Right lobe of liver (tissue), 6 donors: ENCODE measurements around the gene RUSC2. TPM values are rescaled to one million over a fixed set of nuclear protein-coding genes. Genes with fewer than 3 reads are reported as not detected.

Source experiments
- ATAC-seq, 4 donors: fragments of 200-7000 bp; cut with Tn5 transposase; one replicate each; pipeline ENCODE4 v1.9.1; 2020; ENCODE audit warnings: mild to moderate bottlenecking in 4 of 4, moderate library complexity in 4 of 4
- DNase-seq, 3 donors: peaks; one replicate each; pipeline ENCODE4 v3.0.0-alpha.2; 2020
- H3K27ac ChIP-seq, 3 donors: fragments of 200-600 bp; one replicate each; pipeline ENCODE4 v1.8.0; 2022
- H3K27me3 ChIP-seq, 2 donors: fragments of 200-600 bp; one replicate each; pipeline ENCODE4 v1.8.0; 2022
- H3K36me3 ChIP-seq, 4 donors: fragments of 200-600 bp; sonication (generic) in 1 of 4; one replicate each; pipeline versions ENCODE4 v1.5.1 to v1.8.0; 2017 to 2022; ENCODE audit warnings: control low read depth in 1 of 4
- H3K4me1 ChIP-seq, 4 donors: fragments of 200-600 bp; sonication (generic) in 1 of 4; one replicate each; pipeline versions ENCODE4 v1.5.1 to v1.8.0; 2017 to 2022; ENCODE audit warnings: control low read depth in 1 of 4
- H3K4me3 ChIP-seq, 3 donors: fragments of 200-600 bp; one replicate each; pipeline ENCODE4 v1.8.0; 2022
- H3K9me3 ChIP-seq, 4 donors: fragments of 200-600 bp; sonication (generic) in 1 of 4; one replicate each; pipeline versions ENCODE4 v1.5.1 to v1.8.0; 2017 to 2022; ENCODE audit warnings: control low read depth in 1 of 4
- POLR2A ChIP-seq: fragments of 450-650 bp; IDR thresholded peaks from one replicate; pipeline ENCODE4 v1.6.1; 2017; ENCODE audit warnings: antibody characterized with exemption, mild to moderate bottlenecking
- WGBS: methylation state at CpG from one replicate; pipeline ENCODE4 v1.1.6; 2018; ENCODE audit warnings: low coverage, low lambda C conversion rate; ENCODE audit not compliant: insufficient coverage; ENCODE audit errors: missing lambda C conversion rate; 5-methylcytosine and 5-hydroxymethylcytosine counted together
- intact Hi-C, 2 donors: fragments of 100-400 bp; cut with DNase I; formaldehyde crosslinking; loops; one replicate each; pipeline versions ENCODE4 v1.11.2 to v1.14.1; 2022
- total RNA-seq, 6 experiments: library from RNA; depleted of rRNA in 2 of 6; stranded (reverse); fragments of >200 nt in 2 of 6; fragmentation: NEBNext Ultra II Directional in 3 of 6; extraction: Animal tissue kit (Norgen Biotek cat#: 25700) in 3 of 6; gene quantifications; one replicate each; pipeline versions ENCODE4 v1.1.0 to v1.2.4, GENCODE V29; 2016 to 2023
- TF ChIP-seq, protein P1 (sequence below), 4 donors: fragments of 200-600 bp in 3 of 4; fragments of 450-650 bp in 1 of 4; IDR thresholded peaks; one replicate each; pipeline versions ENCODE4 v1.5.1 to v1.8.0; 2016 to 2022; ENCODE audit warnings: antibody characterized with exemption in 4 of 4, mild to moderate bottlenecking in 2 of 4
- donor health status: DM: no; HTN: yes; CAD: no.
- donor health status: DM: no; HTN: no; CAD: no.
- donor health status: DM: no; HTN: no; CAD: no.
- donor health status: DM: no; HTN: yes; CAD: no.
- donor health status: DM: no; HTN: yes; CAD: no.

RUSC2 gene
- total RNA-seq, 6 experiments from 2014 or later, result 6.0 to 12.9 (median 9.1) TPM

DNA sequence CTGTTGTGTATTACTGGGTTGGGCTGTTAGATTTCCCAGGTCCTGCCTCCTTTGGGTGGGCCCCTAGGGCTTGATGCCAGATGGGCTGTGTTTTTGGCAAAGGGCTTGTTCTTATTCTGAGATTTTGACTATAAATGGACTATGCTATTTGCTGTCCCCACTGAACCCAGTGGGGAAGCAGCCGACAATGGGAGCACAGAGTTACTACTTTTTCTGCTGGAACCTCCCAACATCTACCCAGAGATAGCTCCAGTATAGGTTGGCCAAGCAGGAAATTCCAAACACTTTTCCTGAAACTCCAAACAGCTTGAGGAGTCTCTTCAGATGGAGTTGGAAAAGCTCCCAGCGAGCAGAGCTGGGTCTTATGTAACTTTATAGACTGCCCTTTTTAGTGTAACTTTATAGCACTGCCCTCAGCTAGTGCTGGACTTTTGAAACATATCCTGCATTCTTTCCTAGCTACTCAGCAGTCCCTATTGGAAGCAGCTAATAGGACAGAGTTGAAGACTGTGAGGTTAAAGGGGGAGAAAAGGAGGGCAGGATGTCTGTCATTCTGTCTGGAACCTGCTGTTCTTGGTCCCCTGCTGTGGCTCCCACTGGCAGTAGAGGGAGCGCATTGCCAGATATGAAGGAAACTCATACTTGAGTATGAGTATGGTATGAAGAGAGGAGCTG is 21.0 kb downstream of the RUSC2 start:
- TF ChIP-seq, protein P1, sequence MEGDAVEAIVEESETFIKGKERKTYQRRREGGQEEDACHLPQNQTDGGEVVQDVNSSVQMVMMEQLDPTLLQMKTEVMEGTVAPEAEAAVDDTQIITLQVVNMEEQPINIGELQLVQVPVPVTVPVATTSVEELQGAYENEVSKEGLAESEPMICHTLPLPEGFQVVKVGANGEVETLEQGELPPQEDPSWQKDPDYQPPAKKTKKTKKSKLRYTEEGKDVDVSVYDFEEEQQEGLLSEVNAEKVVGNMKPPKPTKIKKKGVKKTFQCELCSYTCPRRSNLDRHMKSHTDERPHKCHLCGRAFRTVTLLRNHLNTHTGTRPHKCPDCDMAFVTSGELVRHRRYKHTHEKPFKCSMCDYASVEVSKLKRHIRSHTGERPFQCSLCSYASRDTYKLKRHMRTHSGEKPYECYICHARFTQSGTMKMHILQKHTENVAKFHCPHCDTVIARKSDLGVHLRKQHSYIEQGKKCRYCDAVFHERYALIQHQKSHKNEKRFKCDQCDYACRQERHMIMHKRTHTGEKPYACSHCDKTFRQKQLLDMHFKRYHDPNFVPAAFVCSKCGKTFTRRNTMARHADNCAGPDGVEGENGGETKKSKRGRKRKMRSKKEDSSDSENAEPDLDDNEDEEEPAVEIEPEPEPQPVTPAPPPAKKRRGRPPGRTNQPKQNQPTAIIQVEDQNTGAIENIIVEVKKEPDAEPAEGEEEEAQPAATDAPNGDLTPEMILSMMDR (IDR thresholded peaks at IDR 0.05), result peak; percentile 7 to 25 (median 22)
- TF ChIP-seq POLR2A, result peak; percentile 37
- Histone ChIP-seq H3K4me3 (no peak overlapping the region), H3K9me3 (no peaks in the 10 kb centered on the region), H3K27ac (peak overlapping the region; percentile 31 to 77 (median 70)), H3K36me3 (no peaks in the 10 kb centered on the region), H3K27me3 (no peaks in the 10 kb centered on the region), H3K4me1 (peaks cover 0 to 21% (median 12%) of the 10 kb centered on the region in 4 donors)
- WGBS, result 0% methylated on average over 3 of the region's 3 CpGs
- intact Hi-C loops, result no loop called here
- ATAC-seq (peak; percentile 95 to 98 (median 97)), DNase-seq (peak in 2 of 3 donors; percentile 61 to 74)

DNA sequence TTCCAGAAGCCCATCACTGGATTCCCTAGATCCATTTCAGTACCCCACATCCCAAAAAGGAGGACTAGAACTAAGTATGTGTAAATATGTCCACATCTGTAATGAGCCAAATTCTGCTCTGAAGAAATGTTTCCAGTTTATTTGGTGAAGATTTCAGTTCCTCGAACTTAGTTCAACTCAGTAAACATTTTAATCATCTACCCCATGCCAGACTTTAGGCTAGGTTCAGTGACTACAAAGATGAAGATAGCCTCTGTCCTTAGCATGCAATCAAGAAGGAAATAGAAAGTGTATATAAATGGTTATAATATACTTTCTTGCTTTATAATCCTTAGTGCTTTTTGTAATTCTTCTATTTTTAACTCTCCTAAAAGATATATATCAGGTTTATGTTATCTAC is 21.5 kb downstream of the RUSC2 start:
- Histone ChIP-seq H3K36me3 (no peaks in the 10 kb centered on the region), H3K27ac (peak overlapping the region; percentile 31 to 77 (median 70))

DNA sequence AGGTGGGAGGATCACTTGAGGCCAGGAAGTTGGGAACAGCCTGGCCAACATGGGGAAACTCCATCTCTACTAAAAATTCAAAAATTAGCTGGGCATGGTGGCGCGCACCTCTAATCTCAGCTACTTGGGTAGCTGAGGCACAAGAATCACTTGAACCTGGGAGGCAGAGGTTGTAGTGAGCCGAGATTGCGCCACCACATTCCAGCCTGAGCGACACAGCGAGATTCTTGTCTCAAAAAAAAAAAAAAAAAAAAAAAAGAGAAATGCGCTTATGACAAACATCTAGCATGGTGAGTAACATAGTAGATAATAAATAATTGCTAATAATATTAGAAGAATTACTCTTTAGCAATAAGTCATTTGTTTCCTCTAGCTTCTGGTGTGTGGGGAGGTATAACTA is 25.9 kb downstream of the RUSC2 start:
- no peak for ATAC-seq
- H3K4me3 ChIP-seq, result no peak overlapping the region
- no peaks in the 10 kb centered on the region for H3K36me3 ChIP-seq
- H3K27ac ChIP-seq, result no peak overlapping the region
- H3K4me1 ChIP-seq, result peaks cover 0 to 42% (median 27%) of the 10 kb centered on the region in 4 donors
- no peaks in the 10 kb centered on the region for H3K27me3 ChIP-seq
- no peak for DNase-seq
- no peaks in the 10 kb centered on the region for H3K9me3 ChIP-seq
- TF ChIP-seq POLR2A, result no peak
- TF ChIP-seq, protein P1 (IDR thresholded peaks at IDR 0.05), result no peak
- 80% methylated on average over 3 of the region's 7 CpGs for WGBS
- intact Hi-C loops, result no loop called here

More for the DNA sequence above, 21.5 kb downstream of the RUSC2 start:
- H3K27me3 ChIP-seq, result no peaks in the 10 kb centered on the region
- ATAC-seq (peak; percentile 3 to 41 (median 29)), DNase-seq (no peak)
- intact Hi-C loops, result no loop called here
- H3K9me3 ChIP-seq, result no peaks in the 10 kb centered on the region
- H3K4me1 ChIP-seq, result peaks cover 0 to 21% (median 12%) of the 10 kb centered on the region in 4 donors
- 14% methylated on average over 1 of the region's 1 CpG for WGBS
- no peak for TF ChIP-seq POLR2A
- TF ChIP-seq, protein P1 (IDR thresholded peaks at IDR 0.05), result no peak
- no peak overlapping the region for H3K4me3 ChIP-seq

DNA sequence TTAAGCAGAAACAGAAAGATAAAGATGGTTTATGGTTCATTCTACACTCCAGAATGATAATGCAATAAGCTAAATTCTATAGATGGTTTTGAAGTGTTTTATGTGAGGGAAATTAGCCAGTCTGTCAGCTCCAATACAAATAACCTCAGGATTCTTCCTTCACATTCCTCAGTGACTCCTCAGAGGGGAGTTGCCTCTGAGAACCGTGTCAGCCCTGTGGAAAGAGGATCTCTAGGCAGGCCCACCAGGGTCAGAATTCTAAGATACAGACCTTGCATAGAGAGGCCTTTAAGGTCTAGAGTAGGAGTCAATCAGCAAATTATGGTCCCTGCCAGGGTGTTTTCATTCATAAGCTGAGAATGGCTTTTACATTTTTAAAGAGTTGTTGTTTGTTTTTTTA is 26.6 kb downstream of the RUSC2 start:
- H3K27me3 ChIP-seq, result no peaks in the 10 kb centered on the region
- TF ChIP-seq POLR2A, result no peak
- TF ChIP-seq, protein P1 (IDR thresholded peaks at IDR 0.05), result no peak
- peaks cover 0 to 39% (median 25%) of the 10 kb centered on the region in 4 donors for H3K4me1 ChIP-seq
- DNase-seq (no peak), ATAC-seq (no peak)
- no peaks in the 10 kb centered on the region for H3K9me3 ChIP-seq
- H3K36me3 ChIP-seq, result no peaks in the 10 kb centered on the region
- no peak overlapping the region for H3K4me3 ChIP-seq
- 36% methylated on average over 1 of the region's 1 CpG for WGBS
- intact Hi-C loops, result no loop called here
- peak overlapping the region in 2 of 3 donors; percentile 21 to 49 for H3K27ac ChIP-seq
